ENCODE data around the gene GPC6. TPM values are rescaled to one million over a fixed set of nuclear protein-coding genes. Genes with fewer than 3 reads are reported as not detected.
"Not testable (repeated sequence)": the region's sequence is repeated elsewhere in the genome, so short reads cannot be mapped to it uniquely, and the experiment has no call there.

The GPC6 gene
- total RNA-seq, 1 donor from 2014 or later: 20.1 TPM

- DNase-seq (ENCODE audit: low read depth): no peak
Measured at GRCh38 chr13:93318534-93319254, 92.1 kb downstream of the GPC6 start.

- DNase-seq (ENCODE audit: low read depth): no peak
Measured at GRCh38 chr13:93320942-93321341, 94.3 kb downstream of the GPC6 start.

GRCh38 chr13:93323880-93324279 lies 97.3 kb downstream of the GPC6 start:
- not testable (repeated sequence) for DNase-seq (ENCODE audit: low read depth)

- no peak for DNase-seq (ENCODE audit: low read depth)
Measured at GRCh38 chr13:93325303-93326233, 99.0 kb downstream of the GPC6 start.

DNA sequence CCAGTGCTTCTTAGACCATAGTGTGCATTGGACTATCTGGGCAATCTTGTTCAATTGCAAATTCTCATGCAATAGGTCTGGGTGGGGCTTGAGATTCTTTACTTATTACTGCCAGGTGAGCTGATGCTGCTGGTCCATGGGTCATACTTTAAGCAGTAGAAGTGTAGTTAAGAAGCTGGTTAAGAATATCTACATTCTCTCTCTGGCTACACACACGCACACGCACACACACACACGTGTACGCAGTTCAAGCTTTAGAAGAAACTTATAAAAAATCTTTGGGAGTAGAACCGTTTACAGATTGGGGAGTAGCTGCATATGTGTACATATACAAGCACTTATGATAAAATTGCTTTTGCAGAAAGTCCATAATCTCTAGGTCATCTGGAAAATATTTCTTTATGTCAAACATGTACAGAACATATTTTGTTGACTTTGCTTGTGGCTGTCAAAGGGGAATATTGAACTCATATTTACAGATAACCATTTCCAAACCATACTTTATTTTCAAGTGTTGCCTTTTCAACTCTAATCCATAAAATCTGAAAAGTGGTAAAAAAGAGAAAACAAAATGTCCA lies 99.7 kb downstream of the GPC6 start:
- DNase-seq (ENCODE audit: low read depth): no peak

- peak; percentile 33 for DNase-seq (ENCODE audit: low read depth)
Measured at GRCh38 chr13:93328943-93329342, 102.3 kb downstream of the GPC6 start.

DNA sequence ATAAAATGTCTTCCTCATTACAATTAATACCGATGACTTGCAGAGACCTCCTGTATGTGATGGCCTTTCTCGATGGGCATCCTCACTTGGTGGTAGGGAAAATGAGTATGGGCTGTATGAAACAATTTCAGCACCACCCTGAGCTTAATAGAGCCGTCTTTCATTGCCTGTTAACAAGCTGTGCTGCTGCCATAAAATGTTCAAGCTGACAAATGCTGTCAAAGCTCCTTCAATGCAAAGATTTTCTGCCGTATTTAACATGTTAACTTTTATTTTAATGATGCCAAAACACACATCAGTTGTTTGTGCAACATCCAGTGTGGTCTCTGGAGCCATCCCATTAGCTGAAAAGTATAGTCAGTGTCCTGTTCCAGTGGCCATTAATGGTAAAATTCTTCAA lies 110.1 kb downstream of the GPC6 start:
- no peak for DNase-seq (ENCODE audit: low read depth)

DNA sequence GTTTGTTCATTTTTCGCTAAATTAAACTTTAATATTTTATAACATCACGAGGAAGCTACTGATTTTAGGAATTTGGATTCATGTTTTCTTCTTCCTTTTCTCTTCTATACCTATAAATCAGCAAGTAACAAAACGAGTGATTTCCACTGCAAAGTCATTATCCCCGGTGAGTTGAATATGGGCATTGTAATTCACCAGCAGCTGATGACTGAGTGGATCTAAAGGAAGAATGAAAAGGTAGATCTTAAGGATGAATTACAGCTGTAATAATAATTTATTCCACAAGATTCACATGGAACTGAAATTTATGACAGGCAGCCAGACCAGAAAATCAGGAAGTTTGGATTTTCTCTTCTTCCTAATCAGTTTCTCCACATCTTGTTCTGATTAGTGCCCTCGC lies 111.4 kb downstream of the GPC6 start:
- no peak for DNase-seq (ENCODE audit: low read depth)

DNA sequence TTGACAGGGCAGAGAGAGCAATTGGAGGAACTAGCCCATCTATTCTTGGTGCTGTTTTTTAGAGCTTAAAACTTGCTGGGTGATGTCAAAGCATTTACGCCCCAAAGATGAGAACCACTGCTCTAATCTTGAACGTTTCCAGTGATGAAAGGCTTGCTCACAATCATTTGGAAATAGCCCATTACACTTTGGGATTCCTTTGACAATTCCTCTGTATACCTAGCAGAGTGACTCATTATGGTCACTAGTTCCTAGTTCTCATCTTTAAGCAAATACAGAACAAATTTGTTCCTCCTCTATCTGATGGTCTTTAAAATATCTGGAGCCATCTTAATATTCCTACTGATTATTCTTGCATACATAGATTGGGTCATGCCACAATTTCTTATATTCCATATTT lies 112.3 kb downstream of the GPC6 start:
- no peak for DNase-seq (ENCODE audit: low read depth)

- no peak for DNase-seq (ENCODE audit: low read depth)
Measured at GRCh38 chr13:93339550-93339949, 112.9 kb downstream of the GPC6 start.

GRCh38 chr13:93341517-93341916 lies 114.9 kb downstream of the GPC6 start:
- DNase-seq (ENCODE audit: low read depth): no peak

DNA sequence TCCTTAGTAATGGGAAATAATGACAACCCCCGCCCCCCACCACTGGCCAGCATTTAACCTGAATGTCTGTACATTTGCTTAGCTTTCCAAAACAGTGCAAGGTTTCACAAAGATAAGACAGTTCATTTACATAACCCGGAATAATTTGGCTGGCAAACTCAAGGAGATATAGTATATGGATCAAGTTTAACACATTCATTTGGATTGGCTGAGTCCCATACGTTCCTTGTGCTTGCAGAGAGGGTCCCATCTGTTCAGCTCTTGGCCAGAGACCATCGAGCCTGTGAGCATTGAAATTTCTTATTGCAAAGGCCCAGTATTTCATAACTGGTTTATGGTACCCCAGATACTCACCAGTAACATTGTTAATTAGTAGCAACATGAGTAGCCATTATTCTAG lies 116.5 kb downstream of the GPC6 start:
- DNase-seq (ENCODE audit: low read depth): no peak

DNA sequence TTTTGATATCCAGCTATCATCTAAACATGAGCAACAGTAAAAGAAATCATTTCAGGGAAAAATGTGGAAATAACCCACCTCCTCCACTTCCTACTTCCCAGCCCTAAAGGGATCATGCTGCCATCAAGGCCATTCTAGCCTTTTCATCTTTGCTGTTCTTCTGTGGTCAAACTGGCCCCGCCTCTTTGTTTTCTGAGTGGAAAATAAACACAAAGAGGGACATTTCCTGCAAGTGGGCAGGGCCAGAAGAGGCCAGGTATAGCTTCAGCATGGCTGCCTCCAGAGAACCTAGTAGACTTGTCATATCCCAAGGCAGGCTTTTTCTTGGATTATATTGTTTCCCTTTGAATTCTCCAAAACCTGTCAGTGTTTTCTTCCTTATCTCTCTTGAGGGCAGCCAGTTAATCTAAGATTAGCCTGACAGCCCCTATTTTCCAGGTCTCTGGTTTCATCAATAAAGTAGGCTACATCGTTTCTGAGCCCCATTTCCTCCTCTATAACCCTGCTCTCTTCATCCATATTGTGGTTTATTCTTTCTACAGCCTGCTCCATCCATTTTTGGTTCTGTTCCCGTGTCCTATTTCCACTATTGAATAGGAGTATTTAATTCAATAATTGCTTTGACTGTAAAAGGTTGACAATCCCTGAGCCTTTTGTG lies 117.6 kb downstream of the GPC6 start:
- no peak for DNase-seq (ENCODE audit: low read depth)

DNA sequence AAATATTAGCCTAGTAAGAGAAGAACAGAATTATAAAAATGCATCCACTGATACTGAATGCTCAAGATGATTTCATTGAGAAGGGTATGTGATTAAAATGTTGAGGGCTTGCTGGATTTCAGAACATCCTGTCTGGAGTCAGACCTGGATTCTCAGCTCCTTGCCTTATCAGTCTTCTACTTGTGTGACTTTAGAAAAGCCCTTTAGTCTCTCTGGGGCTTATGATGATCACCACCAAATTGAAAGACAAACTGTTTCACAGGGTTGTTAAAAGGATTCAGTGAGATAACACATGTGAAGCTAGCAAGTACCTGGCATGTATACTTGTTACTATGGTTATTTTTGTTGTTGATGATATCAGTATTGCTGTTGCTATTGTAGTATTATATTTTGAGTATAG lies 118.4 kb downstream of the GPC6 start:
- DNase-seq (ENCODE audit: low read depth): no peak

DNA sequence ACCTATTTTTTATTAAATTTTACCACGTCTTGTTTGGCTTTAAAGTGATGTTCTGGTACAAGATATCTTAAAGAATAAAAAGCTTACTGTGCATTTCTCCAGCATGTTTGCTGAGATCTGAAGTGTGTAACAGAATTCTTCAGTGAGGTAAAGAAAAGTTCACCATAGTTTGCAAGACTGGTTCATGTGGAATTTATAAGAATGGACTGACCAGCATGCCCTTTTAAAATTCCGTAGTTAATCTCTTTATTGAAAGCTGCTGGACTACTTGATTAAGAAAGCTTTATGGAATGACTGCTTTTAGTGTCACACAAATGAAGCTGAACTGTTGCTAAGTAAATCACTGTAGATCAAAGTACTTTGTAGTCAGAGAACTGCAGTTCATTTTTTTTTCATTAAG lies 119.2 kb downstream of the GPC6 start:
- DNase-seq (ENCODE audit: low read depth): no peak

DNA sequence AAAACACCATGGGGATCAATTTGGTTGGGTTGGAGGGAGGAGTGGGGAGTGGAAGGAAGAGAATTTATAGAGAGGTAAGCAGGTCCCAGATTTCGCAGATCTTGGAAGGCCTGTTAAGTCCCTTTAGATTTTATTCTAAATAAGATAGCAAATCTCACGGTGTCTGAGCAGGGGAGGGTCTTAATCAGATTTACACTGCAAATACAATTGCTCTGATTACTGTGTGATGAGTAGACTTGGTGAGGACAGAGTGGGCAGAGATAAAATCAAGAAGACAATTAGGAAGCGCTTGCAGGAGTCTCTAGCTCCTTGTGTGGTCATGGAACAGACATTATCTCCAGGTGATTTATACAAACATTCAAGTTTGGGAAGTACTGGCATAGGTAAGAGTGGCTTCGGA lies 126.0 kb downstream of the GPC6 start:
- no peak for DNase-seq (ENCODE audit: low read depth)

DNA sequence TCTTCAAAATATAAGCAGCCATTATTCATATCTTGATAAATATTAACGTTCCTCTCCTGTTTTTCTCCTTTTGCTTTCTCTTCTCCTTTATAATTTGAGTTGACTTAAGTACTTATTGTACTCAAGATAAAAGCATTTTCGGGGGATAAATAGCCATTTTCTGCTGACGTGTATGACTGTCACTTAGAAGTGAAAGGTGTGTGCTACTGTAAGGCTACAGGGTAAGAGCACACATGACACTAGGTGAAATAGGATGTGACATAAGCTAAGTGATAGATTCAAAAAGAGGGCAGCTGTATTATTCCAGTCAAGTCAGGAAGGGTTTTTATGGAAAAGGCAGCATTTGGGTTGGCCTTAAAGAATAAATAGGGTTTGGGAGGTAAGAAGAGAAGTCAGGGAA lies 128.5 kb downstream of the GPC6 start:
- DNase-seq (ENCODE audit: low read depth): no peak

DNA sequence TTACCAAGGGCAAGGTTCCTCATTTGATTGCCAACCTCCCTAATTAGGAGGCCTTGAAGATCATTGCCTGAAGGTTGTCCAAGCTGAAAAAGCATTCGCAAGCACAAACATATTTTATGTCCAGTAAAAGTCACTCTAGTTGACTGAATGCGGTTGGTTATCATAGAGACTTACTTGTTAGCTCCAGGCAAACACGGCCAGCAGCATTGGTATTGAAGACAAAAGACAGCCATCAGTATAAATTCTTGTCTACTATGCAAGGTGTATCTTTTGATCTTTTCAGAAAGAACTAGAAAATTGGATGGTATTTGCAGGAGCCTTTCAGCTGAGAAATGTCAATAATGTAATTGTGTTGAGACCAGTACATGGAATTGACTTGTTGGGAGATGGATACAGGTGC lies 129.9 kb downstream of the GPC6 start:
- no peak for DNase-seq (ENCODE audit: low read depth)

GRCh38 chr13:93360021-93360420 lies 133.4 kb downstream of the GPC6 start:
- no peak for DNase-seq (ENCODE audit: low read depth)

DNA sequence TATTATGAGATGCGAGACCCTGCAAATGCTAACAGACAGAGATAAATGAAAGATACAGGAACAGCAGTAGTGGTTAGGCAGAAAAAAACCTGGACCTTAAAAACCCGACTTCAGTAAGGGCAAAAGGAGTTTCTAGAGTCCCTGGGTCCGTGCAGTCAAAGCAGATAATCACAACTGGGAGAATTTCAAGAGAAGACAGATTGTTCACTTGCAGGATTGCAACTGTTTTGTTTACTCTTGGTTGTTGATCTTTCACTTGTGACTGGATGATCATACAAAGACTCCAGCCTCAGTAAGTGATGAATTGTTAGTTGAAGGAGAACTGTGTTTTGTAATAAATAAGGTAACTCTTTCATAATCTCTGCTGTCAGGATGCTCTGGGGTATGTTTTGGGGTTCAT lies 135.1 kb downstream of the GPC6 start:
- DNase-seq (ENCODE audit: low read depth): no peak

DNA sequence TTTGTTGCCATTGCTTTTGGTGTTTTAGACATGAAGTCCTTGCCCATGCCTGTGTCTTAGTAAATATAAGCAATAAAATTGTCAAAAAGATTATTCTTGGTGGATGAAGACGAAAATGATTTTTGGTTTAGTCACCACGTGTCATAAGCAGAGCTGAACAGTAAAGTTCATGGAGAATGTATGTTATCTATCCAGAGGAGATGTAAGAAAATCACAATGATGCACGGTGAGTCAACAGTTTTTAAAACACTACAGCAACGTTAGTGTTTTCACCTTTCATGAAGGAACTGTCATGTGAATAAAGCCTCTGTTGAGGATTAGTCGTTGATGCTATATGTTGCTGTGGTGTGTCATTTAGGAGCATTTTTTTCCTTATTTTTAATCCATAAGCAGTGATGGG lies 137.6 kb downstream of the GPC6 start:
- DNase-seq (ENCODE audit: low read depth): no peak

GRCh38 chr13:93368296-93368695 lies 141.7 kb downstream of the GPC6 start:
- DNase-seq (ENCODE audit: low read depth): no peak
